ENCODE results near the gene KRTAP22-2.

The KRTAP22-2 gene

GRCh38 chr21:30590297-30590696 lies at the start of gene KRTAP22-2:
KRTAP22-2 (minus strand) TSS chr21:30590397.
- DNase-seq (ENCODE audit: low read depth in 2 of 2) = no peak

DNA sequence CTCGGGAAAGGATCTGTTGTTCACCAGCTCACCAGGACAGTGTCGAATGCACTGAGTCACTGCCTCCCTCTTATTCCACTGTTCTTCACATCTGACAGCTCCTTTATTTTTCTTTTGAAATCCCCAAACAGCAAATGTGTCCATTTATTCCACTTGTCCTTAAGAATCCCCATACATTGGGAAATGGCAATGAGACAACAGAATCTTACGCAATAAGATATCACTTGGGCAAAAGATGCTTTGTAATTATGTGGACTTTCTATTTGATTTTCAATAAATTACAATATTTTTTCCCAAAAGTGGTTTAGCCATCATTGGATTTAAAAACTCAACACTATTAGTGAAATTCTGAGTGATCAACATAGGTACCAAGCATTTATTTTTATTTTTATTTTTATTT lies 48.5 kb upstream of the KRTAP22-2 start:
- no peak for DNase-seq (ENCODE audit: low read depth in 2 of 2)

DNA sequence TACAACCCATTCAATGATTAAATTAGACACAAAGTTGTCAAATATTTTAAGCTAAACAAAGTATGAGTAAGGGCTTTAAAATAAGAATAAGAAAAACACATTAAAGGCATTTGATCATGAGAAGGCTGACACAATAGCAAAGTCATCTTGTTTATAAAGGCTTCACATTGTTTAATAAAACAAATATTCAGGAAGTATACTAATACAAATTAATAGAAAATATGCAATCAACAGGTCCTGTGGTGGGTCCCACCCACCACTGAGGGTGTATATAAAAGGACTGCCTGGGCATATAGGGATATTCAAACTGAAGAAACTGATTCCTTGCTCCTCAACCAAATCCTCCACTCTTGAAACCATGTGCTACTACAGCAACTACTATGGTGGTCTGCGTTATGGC lies 44.7 kb upstream of the KRTAP22-2 start, which contains the start of gene KRTAP20-2:
Gene KRTAP20-2 (plus strand): TSS at position 301 of the 400 bp plus-strand sequence. CDS start 58 bp downstream, at position 359.
- no peak for DNase-seq (ENCODE audit: low read depth in 2 of 2)

- no peak for DNase-seq (ENCODE audit: low read depth in 2 of 2)
Measured at GRCh38 chr21:30629200-30629599, 39.0 kb upstream of the KRTAP22-2 start.

DNA sequence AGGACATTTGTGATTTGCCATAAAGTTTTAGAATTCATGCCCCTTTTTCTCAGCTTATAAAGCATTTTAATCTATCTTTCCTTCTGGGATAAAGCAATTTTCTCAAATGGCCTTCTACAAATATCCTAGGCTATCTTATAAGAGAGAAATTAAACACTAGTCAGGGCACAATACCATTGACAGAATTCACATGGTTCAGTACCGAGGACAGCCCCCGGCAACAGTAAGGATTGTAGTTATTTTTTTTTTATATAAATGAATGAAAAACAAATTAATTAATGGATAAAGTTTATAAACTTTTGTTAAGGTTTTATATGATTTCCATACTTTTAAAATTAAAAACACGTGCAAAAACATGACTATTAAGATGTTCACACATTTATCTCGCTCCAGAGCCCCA lies 37.9 kb upstream of the KRTAP22-2 start:
- DNase-seq (ENCODE audit: low read depth in 2 of 2) = no peak

DNA sequence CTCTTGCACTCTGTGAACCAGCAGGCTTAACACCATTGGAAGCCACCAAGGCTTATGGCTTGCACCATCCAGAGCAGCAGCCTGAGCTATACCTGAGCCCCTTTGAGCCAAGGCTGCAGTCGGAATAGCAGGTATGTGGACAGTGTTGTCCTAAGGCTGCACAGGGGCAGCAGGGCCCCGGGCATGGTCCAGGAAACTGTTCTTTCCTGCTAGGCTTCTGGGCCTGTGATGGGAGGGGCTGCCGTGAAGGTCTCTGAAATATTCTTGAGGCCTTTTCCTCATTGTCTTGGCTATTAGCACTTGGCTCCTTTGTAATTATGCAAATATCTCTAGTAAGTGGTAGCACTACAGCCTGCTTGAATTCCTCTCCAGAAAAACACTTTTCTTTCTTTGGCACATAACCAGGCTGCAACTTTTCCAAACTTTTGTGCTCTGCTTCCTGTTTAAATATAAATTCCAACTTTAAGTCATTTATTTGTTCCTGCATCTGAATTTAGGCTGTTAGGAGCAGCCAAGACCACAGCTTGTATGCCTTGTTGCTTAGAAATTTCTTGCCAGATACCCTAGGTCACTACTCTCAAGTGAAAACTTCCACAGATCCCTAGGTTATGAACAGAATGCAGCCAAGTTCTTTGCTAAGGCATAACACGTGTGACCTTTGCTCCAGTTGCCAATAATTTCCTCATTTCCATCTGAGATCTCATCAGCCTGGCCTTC lies 35.4 kb upstream of the KRTAP22-2 start:
- no peak for DNase-seq (ENCODE audit: low read depth in 2 of 2)

DNA sequence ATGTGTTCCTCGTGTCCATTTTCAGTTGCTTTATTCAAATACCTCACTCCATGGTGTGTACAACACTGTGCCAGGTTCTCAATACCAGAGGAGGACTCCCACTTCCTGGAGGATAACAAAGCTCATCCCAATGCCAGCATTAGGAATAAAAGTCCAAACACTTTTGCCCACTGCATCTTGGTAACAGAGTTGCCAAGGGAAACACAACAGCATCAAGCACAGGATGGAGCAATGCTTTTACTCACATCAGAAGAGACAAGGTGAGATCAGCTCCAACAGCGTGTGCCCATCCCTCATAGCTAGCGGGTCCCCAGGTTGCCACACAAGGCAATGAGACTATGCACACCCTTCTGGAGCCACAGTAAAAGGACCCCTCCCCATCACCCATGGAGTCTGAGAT lies 33.2 kb upstream of the KRTAP22-2 start:
- no peak for DNase-seq (ENCODE audit: low read depth in 2 of 2)

- DNase-seq (ENCODE audit: low read depth in 2 of 2) = no peak
Measured at GRCh38 chr21:30620522-30620921, 30.3 kb upstream of the KRTAP22-2 start, which contains the start of gene KRTAP20-4. KRTAP20-4 (plus strand) TSS chr21:30620627.

DNA sequence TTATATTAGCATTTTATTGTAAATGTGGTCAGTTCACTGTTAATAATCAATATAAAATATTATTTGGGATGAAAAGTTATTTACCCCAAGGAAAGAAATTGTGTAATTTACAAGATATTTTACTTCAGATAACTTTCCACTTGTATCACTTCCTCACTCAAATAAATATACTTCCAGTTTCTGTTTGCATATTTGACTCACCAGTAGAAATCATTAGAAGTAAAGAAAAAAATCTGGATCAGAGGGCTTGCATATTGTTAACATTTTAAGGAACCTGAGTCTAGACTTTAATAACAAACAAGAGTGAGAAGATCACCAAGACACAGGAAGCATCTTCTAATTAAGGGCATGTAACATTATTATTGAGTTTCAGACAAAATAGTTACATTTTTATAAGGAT lies 29.9 kb upstream of the KRTAP22-2 start:
- no peak for DNase-seq (ENCODE audit: low read depth in 2 of 2)

- DNase-seq (ENCODE audit: low read depth in 2 of 2) = no peak
Measured at GRCh38 chr21:30616125-30616524, 25.9 kb upstream of the KRTAP22-2 start, which contains the start of gene KRTAP20-1. KRTAP20-1 (plus strand) TSS chr21:30616425; CDS start chr21:30616455, 30 bp downstream.

- DNase-seq (ENCODE audit: low read depth in 2 of 2) = no peak
Measured at GRCh38 chr21:30615199-30615598, 25.0 kb upstream of the KRTAP22-2 start.

DNA sequence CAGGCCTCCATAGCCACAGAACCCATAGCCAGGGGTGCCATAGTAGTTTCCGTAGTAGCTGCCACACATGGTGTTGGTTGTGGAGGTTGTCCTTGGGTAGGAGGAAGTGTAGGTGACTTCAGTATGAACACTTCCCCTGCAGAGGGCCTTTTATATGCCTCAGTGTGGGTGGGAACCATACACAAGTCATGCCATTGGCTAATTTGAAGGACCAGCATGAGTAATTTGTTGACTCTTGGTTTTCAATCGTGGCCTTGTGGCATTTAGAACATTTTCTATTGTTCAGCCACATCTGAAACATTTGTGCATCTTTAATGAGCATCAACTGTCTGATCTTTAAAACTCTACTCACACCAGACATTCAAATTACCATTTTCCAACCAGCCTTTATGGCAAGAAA lies 23.6 kb upstream of the KRTAP22-2 start, which contains the start of gene KRTAP6-1:
Gene KRTAP6-1 (minus strand): TSS at position 95 of the 400 bp plus-strand sequence. CDS start 26 bp downstream, at position 69.
- DNase-seq (ENCODE audit: low read depth in 2 of 2) = no peak

DNA sequence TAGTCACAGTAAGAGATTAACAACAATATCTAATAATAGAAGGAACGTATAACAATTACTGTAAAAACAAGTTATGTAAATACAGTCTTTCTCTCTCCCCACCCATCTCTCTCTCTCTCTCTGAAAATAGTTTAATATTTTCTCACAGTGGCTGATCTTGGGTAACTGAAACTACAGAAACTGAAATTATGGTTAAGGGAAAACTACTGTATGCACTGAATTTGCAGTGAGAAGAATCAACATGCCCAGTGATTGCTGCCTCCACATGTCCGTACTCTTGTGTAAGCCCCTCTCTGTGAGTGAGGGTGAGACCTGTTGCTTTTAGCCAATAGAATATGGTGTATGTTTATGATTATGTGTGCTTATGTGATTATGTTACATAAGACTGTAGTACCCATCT lies 21.9 kb upstream of the KRTAP22-2 start:
- no peak for DNase-seq (ENCODE audit: low read depth in 2 of 2)

GRCh38 chr21:30605968-30606367 lies 15.8 kb upstream of the KRTAP22-2 start:
- no peak for DNase-seq (ENCODE audit: low read depth in 2 of 2)

GRCh38 chr21:30600787-30601186 lies 10.6 kb upstream of the KRTAP22-2 start, which contains the start of gene KRTAP22-1:
KRTAP22-1 (plus strand) TSS chr21:30601087.
- DNase-seq (ENCODE audit: low read depth in 2 of 2) = no peak

DNA sequence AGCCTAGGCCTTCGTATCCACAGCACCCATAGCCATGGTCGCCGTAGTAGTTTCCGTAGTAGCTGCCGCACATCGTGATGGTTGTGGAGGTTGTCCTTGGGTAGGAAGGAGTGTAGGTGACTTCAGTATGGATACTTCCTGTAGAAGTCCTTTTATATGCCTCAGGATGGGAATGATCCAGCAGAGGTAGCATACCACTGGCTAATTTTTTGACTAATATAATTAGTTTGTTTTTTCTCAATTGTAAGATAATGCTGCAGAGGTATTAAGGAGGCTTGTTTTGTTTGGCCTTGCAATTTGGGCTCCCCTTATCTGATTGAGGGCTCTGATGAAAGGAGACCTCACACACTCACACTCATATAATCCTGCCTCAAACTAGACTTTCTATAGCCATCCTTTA lies 8.6 kb upstream of the KRTAP22-2 start, which contains the start of gene KRTAP6-2:
Gene KRTAP6-2 (minus strand): TSS at position 101 of the 400 bp plus-strand sequence. CDS start 28 bp downstream, at position 73.
- DNase-seq (ENCODE audit: low read depth in 2 of 2) = no peak

DNA sequence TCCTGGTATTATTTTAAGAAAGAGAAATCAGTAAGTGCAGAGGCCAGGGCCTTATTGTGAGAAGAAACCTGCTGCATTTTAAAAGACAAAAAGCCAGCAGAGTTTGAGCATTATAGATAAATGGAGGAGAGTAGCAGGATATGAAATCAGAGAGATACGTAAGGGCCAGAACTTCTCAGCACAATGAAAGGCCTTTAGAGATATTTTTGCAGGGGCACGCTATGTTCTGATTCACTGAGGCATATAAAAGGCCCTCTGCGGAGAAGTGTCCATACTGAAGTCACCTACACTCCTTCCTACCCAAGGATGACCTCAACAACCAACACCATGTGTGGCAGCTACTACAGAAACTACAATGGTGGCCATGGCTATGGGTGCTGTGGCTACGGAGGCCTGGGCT lies 1.9 kb upstream of the KRTAP22-2 start, which contains the start of gene KRTAP6-3:
Gene KRTAP6-3 (plus strand): TSS at position 301 of the 400 bp plus-strand sequence. CDS start 6 bp downstream, at position 307.
- DNase-seq (ENCODE audit: low read depth in 2 of 2) = no peak

DNA sequence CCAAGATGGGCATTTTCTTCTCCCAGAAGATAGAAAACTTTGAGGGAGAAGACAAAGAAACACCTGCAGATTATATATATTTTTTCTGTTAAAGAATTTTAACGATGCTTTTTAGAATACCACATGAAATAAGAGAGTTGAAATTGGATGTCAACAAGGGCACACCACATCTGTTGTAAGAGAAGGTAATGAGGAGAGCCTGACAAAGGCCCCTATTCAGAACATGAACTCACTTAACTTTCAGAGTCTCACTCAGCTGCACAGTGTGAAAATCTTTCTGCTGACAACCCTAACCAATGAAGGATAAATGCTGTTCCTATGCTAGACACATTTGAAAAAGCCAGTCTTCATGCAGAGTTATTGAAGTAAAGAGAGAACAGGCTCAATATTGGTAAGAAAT lies 7.3 kb downstream of the KRTAP22-2 start:
- DNase-seq (ENCODE audit: low read depth in 2 of 2) = no peak

GRCh38 chr21:30580132-30580531 lies 10.1 kb downstream of the KRTAP22-2 start:
- DNase-seq (ENCODE audit: low read depth in 2 of 2) = no peak

DNA sequence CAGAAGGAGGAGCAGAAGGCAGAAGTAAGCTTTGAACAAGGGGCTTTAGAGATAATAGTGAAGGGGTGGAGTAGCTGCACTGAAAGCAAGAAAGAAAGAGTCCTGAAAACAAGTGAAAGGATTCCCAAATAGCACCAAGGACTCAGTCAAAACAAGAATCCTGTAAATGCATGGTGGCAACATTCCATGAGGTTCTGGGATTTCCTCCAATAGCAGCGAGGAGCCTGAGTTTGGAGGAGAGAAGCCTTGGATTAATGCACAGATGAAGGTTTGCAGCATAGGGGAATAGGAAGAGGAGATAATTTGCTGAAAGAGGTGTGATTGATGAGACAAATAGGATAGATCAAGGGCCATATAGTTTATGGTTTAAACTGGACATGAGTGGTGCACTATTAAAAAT lies 10.9 kb downstream of the KRTAP22-2 start:
- DNase-seq (ENCODE audit: low read depth in 2 of 2) = no peak

- no peak for DNase-seq (ENCODE audit: low read depth in 2 of 2)
Measured at GRCh38 chr21:30577766-30578165, 12.4 kb downstream of the KRTAP22-2 start.

DNA sequence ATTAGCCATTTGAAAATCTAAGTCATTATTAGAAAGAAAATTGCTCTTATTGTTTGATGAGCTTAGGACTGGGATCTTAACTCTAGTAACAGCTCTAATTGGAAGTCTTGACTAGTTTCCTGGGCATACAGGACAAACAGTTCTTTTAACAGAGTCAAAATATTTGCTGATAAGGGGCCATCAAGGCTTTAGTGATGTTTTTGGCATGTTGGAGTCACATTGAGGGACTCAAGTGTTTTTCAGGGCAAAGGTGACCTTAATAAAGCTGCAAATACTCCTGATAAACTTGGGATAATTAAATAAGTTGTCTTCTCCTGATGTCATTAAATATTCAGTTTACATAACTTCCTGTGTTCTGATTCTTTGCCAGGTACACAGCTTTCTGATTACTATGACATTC lies 22.6 kb downstream of the KRTAP22-2 start:
- DNase-seq (ENCODE audit: low read depth in 2 of 2) = no peak

DNA sequence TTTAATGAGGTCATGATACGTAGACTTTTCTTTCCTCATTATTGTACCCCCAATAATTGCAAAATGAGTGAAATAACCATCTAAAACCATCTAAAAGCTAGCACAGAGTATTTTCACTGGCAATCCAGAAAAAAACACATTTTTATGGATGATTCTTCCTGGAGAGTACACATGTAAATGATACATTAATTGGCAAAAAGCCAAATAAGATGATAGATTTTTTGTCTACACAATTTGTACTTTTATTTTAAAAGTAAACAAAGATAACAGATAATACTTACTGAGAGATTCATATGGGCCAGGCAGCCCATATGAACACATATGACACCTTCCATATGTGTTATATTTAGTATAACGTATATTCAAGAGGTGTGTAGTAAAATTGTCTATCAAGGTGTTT lies 26.6 kb downstream of the KRTAP22-2 start:
- no peak for DNase-seq (ENCODE audit: low read depth in 2 of 2)

Measured in stimulated activated CD8-positive, alpha-beta memory T cell treated with anti-CD3 and anti-CD28 coated beads, Interleukin-7, amount 100 ng/mL, for 4 hours (primary cell).